Urinary bladder (tissue), 2 donors: ENCODE results near the gene MARCOL. TPM values are rescaled to one million over a fixed set of nuclear protein-coding genes. Genes with fewer than 3 reads are reported as not detected.

ENCODE experiments used
- polyA plus RNA-seq: library from polyadenylated mRNA; stranded (reverse); fragments of 200-250 nt; gene quantifications from one replicate; pipeline ENCODE4 v1.2.3, GENCODE V29; 2013
- small RNA-seq: library from RNA; depleted of rRNA; stranded (forward); fragments of <200 nt; gene quantifications from one replicate; pipeline ENCODE3, GENCODE V24; 2014
- total RNA-seq: library from RNA; depleted of rRNA; stranded (reverse); fragments of >200 nt; gene quantifications from one replicate; pipeline ENCODE4 v1.2.3, GENCODE V29; 2014
- donor health status: healthy.

MARCOL gene
- total and polyA plus RNA-seq, 2 donors, result not detected

Small RNAs within 50 kb of the gene (small RNA-seq; reads per million reads assigned to genes)
- not detected for gene HMGN1P16

Other genes with a start within 250 kb of the MARCOL start
- 0.21 TPM for gene SPINK5, start 174.5 kb upstream of the MARCOL start, total RNA-seq
- gene SPINK5, start 174.5 kb upstream of the MARCOL start, polyA plus RNA-seq, result 0.56 TPM
- gene SPINK14, start 70.0 kb upstream of the MARCOL start, total RNA-seq, result not detected
- gene SPINK14, start 70.0 kb upstream of the MARCOL start, polyA plus RNA-seq, result not detected
- not detected for gene SPINK6, start 35.5 kb upstream of the MARCOL start, total RNA-seq
- not detected for gene SPINK6, start 35.5 kb upstream of the MARCOL start, polyA plus RNA-seq
- gene SPINK13, start 30.3 kb downstream of the MARCOL start, total RNA-seq, result not detected
- gene SPINK13, start 30.3 kb downstream of the MARCOL start, polyA plus RNA-seq, result not detected
- not detected for gene SPINK7, start 73.9 kb downstream of the MARCOL start, total RNA-seq
- gene SPINK7, start 73.9 kb downstream of the MARCOL start, polyA plus RNA-seq, result not detected
- gene SPINK9, start 97.0 kb downstream of the MARCOL start, total RNA-seq, result not detected
- not detected for gene SPINK9, start 97.0 kb downstream of the MARCOL start, polyA plus RNA-seq
- 80.1 TPM for gene FBXO38, start 145.4 kb downstream of the MARCOL start, total RNA-seq
- gene FBXO38, start 145.4 kb downstream of the MARCOL start, polyA plus RNA-seq, result 16.6 TPM